Measurements from ENCODE around the gene NPY5R. TPM values are rescaled to one million over a fixed set of nuclear protein-coding genes. Genes with fewer than 3 reads are reported as not detected.
A peak's percentile ranks its signal among the peaks of the same experiment; 100 is the strongest.

NPY5R gene
- total and polyA plus RNA-seq, 2 donors (not counting 3 experiments of a cell fraction or from before 2014, with no cell fraction given) = not detected

- CTCF ChIA-PET = interaction anchor here (1.0 to 6.0 kb wide), 8 partner anchors 9 to 834 kb away, joined by 3 to 108 read pairs (median 6); no protein-coding TSS in a partner anchor
- H3K4me3 ChIP-seq (replicated peaks in 1 of 3; ENCODE audit: insufficient read depth in 1 of 3, low read depth in 1 of 3, low read length in 3 of 3) = no peak overlapping the region
These were observed 12.6 kb upstream of the NPY5R start for GRCh38 chr4:163330916-163331628.

More at GRCh38 chr4:163330916-163331628, 12.6 kb upstream of the NPY5R start:
- Histone ChIP-seq H2AFZ (ENCODE audit: low read depth, low read length) (peak overlapping the region; percentile 56), H3K4me2 (ENCODE audit: insufficient read depth, low read length) (no peak overlapping the region), H4K20me1 (replicated peaks; ENCODE audit: control insufficient read depth, extremely low read depth, insufficient read depth, low read length) (no peaks in the 10 kb centered on the region), H3K36me3 (ENCODE audit: control insufficient read depth in 2 of 2, extremely low read depth in 1 of 2, insufficient read depth in 2 of 2, low read length in 2 of 2) (no peaks in the 10 kb centered on the region), H3K79me2 (ENCODE audit: control insufficient read depth, insufficient read depth, low read length) (no peaks in the 10 kb centered on the region), H3K9me3 (replicated peaks; ENCODE audit: control insufficient read depth, insufficient read depth, low read length) (no peaks in the 10 kb centered on the region), H3K27ac (ENCODE audit: insufficient read depth, low read depth, low read length) (no peak overlapping the region), H3K9ac (replicated peaks; ENCODE audit: extremely low read depth, insufficient read depth, low read length) (no peak overlapping the region), H3K27me3 (ENCODE audit: control insufficient read depth in 2 of 2, insufficient read depth in 2 of 2, low read length in 2 of 2) (peaks cover 21 to 29% of the 10 kb centered on the region in 2 experiments), H3K9me1 (replicated peaks; ENCODE audit: control insufficient read depth, extremely low read depth, insufficient read depth, low read length) (no peaks in the 10 kb centered on the region), H3K4me1 (ENCODE audit: control insufficient read depth, extremely low read depth, insufficient read depth, low read length) (peaks cover 6% of the 10 kb centered on the region)
- no peak for FAIRE-seq
- POLR2A ChIA-PET = interaction anchor here (0.6 kb wide), 1 partner anchor 113 kb away, joined by 3 read pairs; no protein-coding TSS in a partner anchor
- intact Hi-C loops (cut with micrococcal nuclease) (no loop called here), dilution Hi-C loops (cut with MboI; ENCODE audit: extremely low pct_ligation_motif_present, low sequenced_read_pairs) (no loop called here)
- no peak for TF ChIP-seq POLR2AphosphoS5 (IDR thresholded peaks at IDR 0.05; ENCODE audit: insufficient read depth, low read depth, low read length)
- TF ChIP-seq FOS (IDR thresholded peaks at IDR 0.05; ENCODE audit: borderline replicate concordance, insufficient read depth, low read length) = no peak
- no peak for TF ChIP-seq JUN (IDR thresholded peaks at IDR 0.05; ENCODE audit: borderline replicate concordance, insufficient read depth, insufficient read length, low read depth)
- no peak for TF ChIP-seq POLR2A (IDR thresholded peaks at IDR 0.05; ENCODE audit: low read depth, low read length)
- TF ChIP-seq MYC (IDR thresholded peaks at IDR 0.05; ENCODE audit: low read depth, low read length) = no peak
- no peak for TF ChIP-seq GATA2 (IDR thresholded peaks at IDR 0.05; ENCODE audit: insufficient read depth, insufficient read length, low read depth, low read length)
- TF ChIP-seq CTCF (IDR thresholded peaks at IDR 0.05; ENCODE audit: extremely low read depth in 1 of 2, insufficient read depth in 1 of 2, low read depth in 1 of 2, low read length in 2 of 2) = no peak
- TF ChIP-seq MAX (IDR thresholded peaks at IDR 0.05; ENCODE audit: insufficient read depth, insufficient read length) = no peak
- no peak for TF ChIP-seq EZH2 (IDR thresholded peaks at IDR 0.05; ENCODE audit: borderline replicate concordance, low read depth, low read length, severe bottlenecking)
- DNase-seq (ENCODE audit: low read depth, low spot score) = no peak
- no TSS peak for BruUV-seq (replicated peaks)
